ENCODE measurements around the gene GUCY1A1.

The GUCY1A1 gene

GRCh38 chr4:155667222-155667567 lies 547 bp downstream of the GUCY1A1 start:
- Histone ChIP-seq H4K20me1 (ENCODE audit: insufficient read depth, low read length) (no peaks in the 10 kb centered on the region), H3K9me3 (ENCODE audit: low read length) (no peaks in the 10 kb centered on the region), H3K4me3 (ENCODE audit: low read depth, low read length, poor library complexity, severe bottlenecking) (no peak overlapping the region), H3K4me1 (ENCODE audit: insufficient read depth, low read length, severe bottlenecking) (no peaks in the 10 kb centered on the region), H3K36me3 (ENCODE audit: insufficient read depth, low read length) (no peaks in the 10 kb centered on the region), H3K27ac (ENCODE audit: low read depth, low read length, poor library complexity, severe bottlenecking) (no peak overlapping the region), H3F3A (ENCODE audit: insufficient read depth, low read length) (no peaks in the 10 kb centered on the region), H3K4me2 (ENCODE audit: low read length) (no peak overlapping the region), H3K79me2 (ENCODE audit: insufficient read depth, low read length) (no peaks in the 10 kb centered on the region), H3K27me3 (ENCODE audit: insufficient read depth, low read length) (no peaks in the 10 kb centered on the region), H2AFZ (ENCODE audit: low read length) (no peak overlapping the region), H3K9ac (ENCODE audit: low read length) (no peak overlapping the region), H3K9me2 (ENCODE audit: low read depth, low read length) (no peaks in the 10 kb centered on the region)
- TF ChIP-seq EZH2 (IDR thresholded peaks at IDR 0.05; ENCODE audit: borderline replicate concordance, low read length) = no peak
- no peak for TF ChIP-seq CTCF (IDR thresholded peaks at IDR 0.05; ENCODE audit: low read length)

GRCh38 chr4:155667568-155668511 lies 1.2 kb downstream of the GUCY1A1 start:
- Histone ChIP-seq H3K4me1 (ENCODE audit: insufficient read depth, low read length, severe bottlenecking) (no peaks in the 10 kb centered on the region), H3K27me3 (ENCODE audit: insufficient read depth, low read length) (no peaks in the 10 kb centered on the region), H3K36me3 (ENCODE audit: insufficient read depth, low read length) (no peaks in the 10 kb centered on the region), H3K4me2 (ENCODE audit: low read length) (no peak overlapping the region), H3K9ac (ENCODE audit: low read length) (no peak overlapping the region), H4K20me1 (ENCODE audit: insufficient read depth, low read length) (no peaks in the 10 kb centered on the region), H3K9me3 (ENCODE audit: low read length) (no peaks in the 10 kb centered on the region), H3F3A (ENCODE audit: insufficient read depth, low read length) (no peaks in the 10 kb centered on the region), H3K27ac (ENCODE audit: low read depth, low read length, poor library complexity, severe bottlenecking) (no peak overlapping the region), H3K4me3 (ENCODE audit: low read depth, low read length, poor library complexity, severe bottlenecking) (no peak overlapping the region), H3K9me2 (ENCODE audit: low read depth, low read length) (no peaks in the 10 kb centered on the region), H3K79me2 (ENCODE audit: insufficient read depth, low read length) (no peaks in the 10 kb centered on the region), H2AFZ (ENCODE audit: low read length) (no peak overlapping the region)
- TF ChIP-seq EZH2 (IDR thresholded peaks at IDR 0.05; ENCODE audit: borderline replicate concordance, low read length) (no peak), CTCF (IDR thresholded peaks at IDR 0.05; ENCODE audit: low read length) (no peak)

- H3K27me3 ChIP-seq (ENCODE audit: insufficient read depth, low read length) = no peaks in the 10 kb centered on the region
- H3F3A ChIP-seq (ENCODE audit: insufficient read depth, low read length) = no peaks in the 10 kb centered on the region
- H4K20me1 ChIP-seq (ENCODE audit: insufficient read depth, low read length) = no peaks in the 10 kb centered on the region
- no peak overlapping the region for H3K9ac ChIP-seq (ENCODE audit: low read length)
- no peak overlapping the region for H3K27ac ChIP-seq (ENCODE audit: low read depth, low read length, poor library complexity, severe bottlenecking)
- H3K4me3 ChIP-seq (ENCODE audit: low read depth, low read length, poor library complexity, severe bottlenecking) = no peak overlapping the region
- H3K4me2 ChIP-seq (ENCODE audit: low read length) = no peak overlapping the region
- no peaks in the 10 kb centered on the region for H3K36me3 ChIP-seq (ENCODE audit: insufficient read depth, low read length)
- H3K9me2 ChIP-seq (ENCODE audit: low read depth, low read length) = no peaks in the 10 kb centered on the region
- no peak overlapping the region for H2AFZ ChIP-seq (ENCODE audit: low read length)
- no peaks in the 10 kb centered on the region for H3K79me2 ChIP-seq (ENCODE audit: insufficient read depth, low read length)
- TF ChIP-seq CTCF (IDR thresholded peaks at IDR 0.05; ENCODE audit: low read length) (no peak), EZH2 (IDR thresholded peaks at IDR 0.05; ENCODE audit: borderline replicate concordance, low read length) (no peak)
- no peaks in the 10 kb centered on the region for H3K9me3 ChIP-seq (ENCODE audit: low read length)
- no peaks in the 10 kb centered on the region for H3K4me1 ChIP-seq (ENCODE audit: insufficient read depth, low read length, severe bottlenecking)
Measured at GRCh38 chr4:155668707-155669220, 2.1 kb downstream of the GUCY1A1 start.
